ENCODE data around the gene KCNIP3.
A peak's percentile ranks its signal among the peaks of the same experiment; 100 is the strongest.

KCNIP3 gene

DNA sequence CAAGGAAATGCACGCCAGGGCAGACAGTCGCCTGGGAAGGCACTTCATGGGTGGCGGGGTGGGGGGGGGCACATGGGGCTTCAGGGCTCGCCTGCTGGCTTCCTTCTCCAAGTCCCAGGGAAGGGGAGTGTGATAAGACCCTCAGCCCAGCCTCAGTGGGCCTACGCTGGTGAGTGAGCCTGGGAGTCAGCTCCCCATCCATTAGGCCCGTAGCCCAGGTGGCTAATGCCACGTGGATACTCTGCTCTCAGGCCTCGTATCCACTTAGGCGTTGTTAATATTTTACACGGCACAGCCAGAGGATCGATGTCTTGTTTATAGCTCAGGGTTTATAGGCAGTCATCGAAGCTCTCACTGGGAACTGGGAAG lies 47.1 kb downstream of the KCNIP3 start:
- TF ChIP-seq, protein P1, sequence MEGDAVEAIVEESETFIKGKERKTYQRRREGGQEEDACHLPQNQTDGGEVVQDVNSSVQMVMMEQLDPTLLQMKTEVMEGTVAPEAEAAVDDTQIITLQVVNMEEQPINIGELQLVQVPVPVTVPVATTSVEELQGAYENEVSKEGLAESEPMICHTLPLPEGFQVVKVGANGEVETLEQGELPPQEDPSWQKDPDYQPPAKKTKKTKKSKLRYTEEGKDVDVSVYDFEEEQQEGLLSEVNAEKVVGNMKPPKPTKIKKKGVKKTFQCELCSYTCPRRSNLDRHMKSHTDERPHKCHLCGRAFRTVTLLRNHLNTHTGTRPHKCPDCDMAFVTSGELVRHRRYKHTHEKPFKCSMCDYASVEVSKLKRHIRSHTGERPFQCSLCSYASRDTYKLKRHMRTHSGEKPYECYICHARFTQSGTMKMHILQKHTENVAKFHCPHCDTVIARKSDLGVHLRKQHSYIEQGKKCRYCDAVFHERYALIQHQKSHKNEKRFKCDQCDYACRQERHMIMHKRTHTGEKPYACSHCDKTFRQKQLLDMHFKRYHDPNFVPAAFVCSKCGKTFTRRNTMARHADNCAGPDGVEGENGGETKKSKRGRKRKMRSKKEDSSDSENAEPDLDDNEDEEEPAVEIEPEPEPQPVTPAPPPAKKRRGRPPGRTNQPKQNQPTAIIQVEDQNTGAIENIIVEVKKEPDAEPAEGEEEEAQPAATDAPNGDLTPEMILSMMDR (conservative IDR thresholded peaks at IDR 0.05; ENCODE audit: low read depth, low read length), result no peak
- H3K4me3 ChIP-seq (ENCODE audit: low read depth, low read length), result no peak overlapping the region
- DNase-seq (ENCODE audit: low read depth), result no peak

DNA sequence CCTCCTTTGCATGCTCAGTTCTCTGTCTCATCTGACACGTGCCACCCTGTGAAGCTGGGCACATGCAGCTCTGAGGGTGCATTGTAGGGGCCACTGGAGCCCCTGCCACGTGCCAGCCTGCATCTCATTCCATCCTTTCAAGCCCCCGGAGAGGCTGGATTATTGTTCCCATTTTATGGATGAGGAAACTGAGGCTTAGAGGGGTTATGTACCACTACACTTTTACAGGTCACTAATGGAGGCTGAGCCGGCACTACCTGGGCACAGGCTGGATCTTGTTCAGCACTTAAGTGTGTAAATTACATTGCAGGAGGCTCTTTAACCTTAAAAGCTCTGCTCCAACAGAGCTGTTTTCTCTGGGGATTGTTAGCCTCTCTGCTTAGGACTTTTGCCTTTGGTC lies 47.5 kb downstream of the KCNIP3 start:
- H3K4me3 ChIP-seq (ENCODE audit: low read depth, low read length), result no peak overlapping the region
- TF ChIP-seq, protein P1 (conservative IDR thresholded peaks at IDR 0.05; ENCODE audit: low read depth, low read length), result no peak
- DNase-seq (ENCODE audit: low read depth), result no peak

DNA sequence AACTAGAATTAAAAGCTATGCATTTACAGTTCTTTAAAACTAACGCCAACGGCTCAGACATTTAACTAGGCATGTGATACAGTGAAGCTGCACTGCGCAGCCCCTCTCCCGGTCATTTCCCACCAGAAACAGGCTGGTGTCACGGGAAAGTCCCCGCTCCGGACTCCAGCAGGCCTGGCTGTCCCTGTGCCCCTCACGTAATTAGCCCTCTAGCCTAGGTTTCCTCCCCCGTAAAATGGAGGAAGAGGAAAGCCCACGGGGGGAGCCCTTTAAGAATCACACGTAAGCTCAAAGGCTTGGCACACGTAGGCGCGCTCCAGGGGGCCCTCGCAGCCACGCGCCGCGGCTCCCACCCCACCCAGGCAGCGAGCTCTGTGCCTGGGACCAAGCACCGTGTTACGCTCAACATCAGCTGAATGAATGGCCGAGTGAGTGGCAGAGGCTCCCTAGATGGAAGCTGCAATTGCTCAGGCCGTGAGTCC lies 48.0 kb downstream of the KCNIP3 start:
- TF ChIP-seq, protein P1 (conservative IDR thresholded peaks at IDR 0.05; ENCODE audit: low read depth, low read length), result no peak
- peak overlapping the region; percentile 57 for H3K4me3 ChIP-seq (ENCODE audit: low read depth, low read length)
- no peak for DNase-seq (ENCODE audit: low read depth)

GRCh38 chr2:95345563-95346230 lies 48.5 kb downstream of the KCNIP3 start:
- peak; percentile 81 for DNase-seq (ENCODE audit: low read depth)
- peak overlapping the region; percentile 57 for H3K4me3 ChIP-seq (ENCODE audit: low read depth, low read length)
- TF ChIP-seq, protein P1 (conservative IDR thresholded peaks at IDR 0.05; ENCODE audit: low read depth, low read length), result peak; percentile 62

DNA sequence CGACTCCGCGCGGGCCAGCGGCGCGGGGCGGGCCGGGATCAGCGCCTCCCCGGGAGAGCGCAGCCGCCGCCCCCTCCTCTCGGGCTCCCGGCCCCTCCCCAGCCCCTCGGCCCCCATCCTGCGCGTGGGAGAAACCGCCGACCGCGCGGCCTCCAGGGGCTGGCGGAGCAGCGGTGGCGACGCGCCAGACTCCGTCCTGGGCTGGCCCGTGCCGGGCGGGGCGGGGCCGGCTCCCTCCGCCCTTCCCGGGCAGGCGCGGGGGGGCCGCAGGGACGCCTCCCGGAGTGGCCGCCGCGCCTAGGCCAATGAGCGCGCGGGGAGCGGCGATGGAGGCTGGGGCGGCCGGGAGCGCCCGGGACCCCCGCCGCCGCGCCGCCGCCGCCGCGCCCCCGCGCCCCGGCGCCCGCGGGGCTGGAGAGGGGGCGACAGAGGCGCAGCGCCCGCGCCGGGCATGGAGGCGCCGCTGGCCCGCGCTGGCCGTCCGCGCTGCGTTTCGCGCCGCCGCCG lies 49.1 kb downstream of the KCNIP3 start:
- DNase-seq (ENCODE audit: low read depth), result peak; percentile 25
- peak overlapping the region; percentile 57 for H3K4me3 ChIP-seq (ENCODE audit: low read depth, low read length)
- TF ChIP-seq, protein P1 (conservative IDR thresholded peaks at IDR 0.05; ENCODE audit: low read depth, low read length), result no peak

DNA sequence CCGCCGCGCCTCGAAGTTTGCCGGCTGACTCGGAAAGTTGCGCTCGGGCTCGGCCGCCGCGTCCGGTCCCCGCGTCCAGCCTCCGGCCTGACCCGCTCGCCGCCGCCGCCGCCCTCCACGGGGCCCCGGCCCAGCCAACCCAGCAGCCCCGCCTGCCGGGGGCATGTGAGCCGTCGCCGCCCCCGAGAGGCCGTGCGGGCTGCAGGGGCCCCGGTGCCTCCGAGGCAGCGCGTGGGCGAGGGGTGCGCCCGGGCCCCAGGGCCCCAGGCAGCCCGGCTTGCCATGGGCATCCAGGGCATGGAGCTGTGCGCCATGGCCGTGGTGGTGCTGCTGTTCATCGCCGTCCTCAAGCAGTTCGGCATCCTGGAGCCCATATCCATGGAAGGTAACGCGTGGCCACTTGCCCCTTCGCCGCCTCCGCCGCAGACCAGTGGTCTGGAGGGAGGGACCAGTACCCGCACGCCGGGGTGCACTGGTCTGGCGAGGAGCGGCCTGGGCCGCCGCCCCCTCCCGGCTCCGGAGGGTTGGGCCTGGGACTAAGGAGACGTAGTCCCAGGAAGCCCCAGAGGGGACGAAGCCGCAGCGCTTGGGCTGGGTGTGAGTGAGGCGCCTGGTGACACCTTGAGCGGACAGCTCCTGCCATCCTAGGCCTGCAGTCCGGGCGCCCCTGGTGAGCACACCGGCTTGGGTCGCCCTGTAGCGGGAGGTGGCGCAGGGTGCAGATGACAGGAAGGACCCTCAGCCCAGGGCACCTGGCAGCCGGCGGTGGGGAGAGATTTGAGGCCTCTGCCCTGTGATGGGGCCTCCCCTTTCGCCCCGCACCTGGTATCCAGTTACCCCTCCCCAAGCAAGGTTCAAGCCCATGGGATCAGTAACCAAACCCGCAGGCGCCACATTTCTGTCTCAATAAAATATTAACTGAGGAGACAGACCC lies 49.9 kb downstream of the KCNIP3 start:
- H3K4me3 ChIP-seq (ENCODE audit: low read depth, low read length), result no peak overlapping the region
- DNase-seq (ENCODE audit: low read depth), result peak; percentile 15
- TF ChIP-seq, protein P1 (conservative IDR thresholded peaks at IDR 0.05; ENCODE audit: low read depth, low read length), result no peak

All from choroid plexus epithelial cell (primary cell).